Astrocyte of the cerebellum (primary cell): ENCODE results near the gene AKAP8.

Experiments
- DNase-seq: peaks from one replicate; pipeline ENCODE4 v3.0.0-alpha.2; 2011; ENCODE audit warnings: low read depth
- H3K4me3 ChIP-seq: 2 replicates; pipeline ENCODE4 v1.5.1; 2011; ENCODE audit warnings: mild to moderate bottlenecking, low read depth, low read length, moderate library complexity
- in situ Hi-C: cut with HindIII; loops from 2 replicates; pipeline ENCODE4 v1.10.0; 2017; ENCODE audit warnings: low sequenced_read_pairs
- TF ChIP-seq, protein P1 (sequence below): IDR thresholded peaks from 2 replicates; pipeline ENCODE4 v1.5.1; 2012; ENCODE audit warnings: low read length, low read depth, moderate library complexity, mild to moderate bottlenecking; ENCODE audit errors: missing control alignments

The AKAP8 gene

DNA sequence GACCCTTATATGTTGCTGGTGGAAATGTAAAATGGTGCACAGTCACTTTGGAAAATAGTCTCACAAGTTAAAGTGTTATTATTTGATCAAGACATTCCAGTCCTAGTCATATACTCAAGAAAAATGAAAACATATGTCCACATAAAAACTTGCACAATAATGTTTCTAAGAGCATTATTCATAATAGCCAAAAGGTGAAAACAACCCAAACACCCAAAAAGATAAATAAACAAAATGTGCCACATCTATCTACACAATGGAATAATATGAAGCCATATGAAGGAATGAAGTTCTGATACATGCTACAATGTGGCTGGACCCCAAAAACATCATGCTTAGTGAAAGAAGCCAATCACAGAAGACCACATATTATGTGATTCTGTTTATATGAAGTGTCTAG, 14.4 kb upstream of the AKAP8 start:
- in situ Hi-C loops = no loop called here
- TF ChIP-seq, protein P1, sequence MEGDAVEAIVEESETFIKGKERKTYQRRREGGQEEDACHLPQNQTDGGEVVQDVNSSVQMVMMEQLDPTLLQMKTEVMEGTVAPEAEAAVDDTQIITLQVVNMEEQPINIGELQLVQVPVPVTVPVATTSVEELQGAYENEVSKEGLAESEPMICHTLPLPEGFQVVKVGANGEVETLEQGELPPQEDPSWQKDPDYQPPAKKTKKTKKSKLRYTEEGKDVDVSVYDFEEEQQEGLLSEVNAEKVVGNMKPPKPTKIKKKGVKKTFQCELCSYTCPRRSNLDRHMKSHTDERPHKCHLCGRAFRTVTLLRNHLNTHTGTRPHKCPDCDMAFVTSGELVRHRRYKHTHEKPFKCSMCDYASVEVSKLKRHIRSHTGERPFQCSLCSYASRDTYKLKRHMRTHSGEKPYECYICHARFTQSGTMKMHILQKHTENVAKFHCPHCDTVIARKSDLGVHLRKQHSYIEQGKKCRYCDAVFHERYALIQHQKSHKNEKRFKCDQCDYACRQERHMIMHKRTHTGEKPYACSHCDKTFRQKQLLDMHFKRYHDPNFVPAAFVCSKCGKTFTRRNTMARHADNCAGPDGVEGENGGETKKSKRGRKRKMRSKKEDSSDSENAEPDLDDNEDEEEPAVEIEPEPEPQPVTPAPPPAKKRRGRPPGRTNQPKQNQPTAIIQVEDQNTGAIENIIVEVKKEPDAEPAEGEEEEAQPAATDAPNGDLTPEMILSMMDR = no peak
- no peak for DNase-seq
- no peak overlapping the region for H3K4me3 ChIP-seq

DNA sequence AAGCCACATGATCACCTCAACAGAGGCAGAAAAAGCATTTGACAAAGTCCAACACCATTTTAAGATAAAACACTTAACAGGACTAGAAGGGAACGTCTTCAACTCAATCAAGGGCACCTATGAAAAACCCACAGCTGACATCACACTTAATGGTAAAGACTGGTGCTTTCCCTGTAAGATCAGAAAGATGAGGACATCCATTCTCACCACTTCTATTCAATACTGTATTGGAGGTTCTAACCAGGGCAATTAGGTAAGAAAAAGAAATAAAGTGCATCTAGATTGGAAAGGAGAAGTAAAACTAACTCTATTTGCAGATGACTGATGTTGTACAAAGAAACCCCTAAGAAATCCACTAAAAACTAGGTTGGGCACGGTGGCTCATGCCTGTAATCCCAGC, 11.2 kb upstream of the AKAP8 start:
- in situ Hi-C loops = no loop called here

DNA sequence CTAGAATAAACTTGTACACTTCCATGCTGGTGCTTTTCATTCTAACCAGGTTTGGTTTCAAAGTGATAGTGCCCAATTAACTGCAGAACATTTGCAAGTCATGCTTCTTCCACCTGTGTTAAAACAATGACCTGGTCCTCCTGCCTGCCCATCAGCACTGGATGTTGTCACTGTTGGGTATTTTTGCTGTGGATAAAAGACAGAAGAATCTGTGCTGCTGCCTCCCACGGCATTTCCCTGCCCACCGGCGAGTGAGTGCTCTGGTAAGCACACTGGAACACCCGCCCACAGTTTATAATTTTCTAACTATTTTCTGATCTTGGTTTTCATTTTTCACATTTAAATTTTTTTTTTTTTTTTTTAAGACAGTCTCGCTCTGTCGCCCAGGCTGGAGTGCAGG, 2.3 kb upstream of the AKAP8 start:
- TF ChIP-seq, protein P1 = no peak
- no peak overlapping the region for H3K4me3 ChIP-seq
- in situ Hi-C loops = no loop called here
- DNase-seq = no peak

More for the DNA sequence above, 11.2 kb upstream of the AKAP8 start:
- TF ChIP-seq, protein P1 = no peak
- H3K4me3 ChIP-seq = no peak overlapping the region
- DNase-seq = no peak

DNA sequence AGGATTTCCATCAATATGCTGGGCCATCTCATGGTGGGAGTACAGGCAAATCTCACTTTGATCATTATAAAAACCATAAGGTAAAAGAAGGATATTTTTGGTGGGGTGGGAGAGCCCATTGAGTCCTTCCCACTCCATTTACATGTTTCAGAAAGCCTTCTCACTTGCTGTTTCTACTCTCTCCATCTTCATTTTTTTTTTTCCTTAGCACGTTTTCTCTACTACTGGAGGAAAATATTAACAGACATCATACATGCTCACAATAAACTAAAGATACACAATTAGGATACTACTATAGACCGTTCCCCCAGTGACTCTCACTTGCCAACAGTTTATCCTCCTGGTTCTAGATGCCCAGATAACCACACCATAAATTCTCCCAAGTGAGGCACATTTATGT, 1.8 kb upstream of the AKAP8 start:
- DNase-seq = no peak
- TF ChIP-seq, protein P1 = no peak
- no peak overlapping the region for H3K4me3 ChIP-seq
- in situ Hi-C loops = no loop called here

DNA sequence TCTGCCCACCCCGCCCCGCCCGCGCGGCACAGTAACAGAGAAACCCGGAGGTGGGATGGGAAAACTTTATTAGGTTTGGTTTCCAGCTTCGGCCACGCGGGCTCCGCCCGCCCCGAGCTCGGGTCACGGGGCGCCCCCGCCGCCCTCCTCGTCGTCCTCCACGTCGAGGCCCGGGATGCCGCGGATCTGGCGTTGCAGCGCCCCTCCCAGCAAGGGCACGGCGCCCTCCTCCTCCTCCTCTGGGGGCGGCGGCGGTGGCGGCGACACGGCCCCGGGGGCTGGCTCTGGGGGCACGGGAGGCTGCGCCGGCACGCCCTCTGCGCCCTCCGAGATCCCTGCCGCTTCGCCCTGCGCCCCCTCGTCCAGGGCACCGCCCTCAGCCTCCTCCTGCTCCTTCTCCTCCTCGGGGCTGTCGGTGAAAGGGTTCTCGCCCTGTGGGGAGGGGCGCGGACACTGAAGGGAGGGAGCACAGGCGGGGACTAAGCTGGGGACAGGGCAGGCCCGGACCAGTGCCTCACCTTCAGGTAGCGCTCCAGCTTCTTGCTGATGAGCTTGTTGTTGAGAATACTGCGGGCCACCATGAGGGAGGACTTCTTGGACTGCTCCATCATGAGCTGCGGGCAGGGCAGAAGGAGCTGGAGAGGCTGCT, 536 bp upstream of the AKAP8 start:
- TF ChIP-seq, protein P1 = no peak
- peak overlapping the region; percentile 97 for H3K4me3 ChIP-seq
- no peak for DNase-seq
- in situ Hi-C loops = loop anchor here (5.0 kb wide), 1 partner anchor 53 kb away; no protein-coding TSS in a partner anchor

DNA sequence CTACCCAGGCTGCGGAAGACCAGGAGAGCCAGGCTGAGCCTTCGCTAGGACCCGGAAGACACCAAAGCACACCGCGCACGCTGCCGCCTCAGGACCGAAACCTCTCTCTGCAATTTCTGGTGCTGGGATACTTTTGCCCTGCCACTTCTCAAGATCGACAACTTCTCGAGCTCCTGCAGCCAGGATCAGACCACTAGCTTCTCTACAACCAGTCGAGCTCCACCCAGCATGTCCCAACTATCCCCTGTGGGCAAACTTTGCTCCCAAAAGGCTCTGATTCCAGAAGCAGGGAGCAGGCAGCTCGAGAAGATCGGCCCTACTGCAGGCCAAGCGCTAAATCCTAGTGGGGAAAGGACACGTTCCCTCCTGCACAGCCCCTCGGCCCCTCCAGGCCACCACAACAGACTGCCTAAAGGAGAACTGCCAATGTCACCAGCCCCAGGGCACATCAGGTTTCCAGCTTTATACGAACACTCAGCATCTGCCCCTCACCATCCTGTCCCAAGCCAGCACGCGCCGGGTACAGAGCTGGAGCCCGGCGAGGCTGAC, 979 bp downstream of the AKAP8 start:
- TF ChIP-seq, protein P1 = no peak
- no peak for DNase-seq
- H3K4me3 ChIP-seq = peak overlapping the region; percentile 97
- in situ Hi-C loops = loop anchor here (5.0 kb wide), 1 partner anchor 51 kb away; no protein-coding TSS in a partner anchor
